ENCODE measurements around the gene RNU1-2.
"Not testable (repeated sequence)": the region's sequence is repeated elsewhere in the genome, so short reads cannot be mapped to it uniquely, and the experiment has no call there.

RNU1-2 gene

DNA sequence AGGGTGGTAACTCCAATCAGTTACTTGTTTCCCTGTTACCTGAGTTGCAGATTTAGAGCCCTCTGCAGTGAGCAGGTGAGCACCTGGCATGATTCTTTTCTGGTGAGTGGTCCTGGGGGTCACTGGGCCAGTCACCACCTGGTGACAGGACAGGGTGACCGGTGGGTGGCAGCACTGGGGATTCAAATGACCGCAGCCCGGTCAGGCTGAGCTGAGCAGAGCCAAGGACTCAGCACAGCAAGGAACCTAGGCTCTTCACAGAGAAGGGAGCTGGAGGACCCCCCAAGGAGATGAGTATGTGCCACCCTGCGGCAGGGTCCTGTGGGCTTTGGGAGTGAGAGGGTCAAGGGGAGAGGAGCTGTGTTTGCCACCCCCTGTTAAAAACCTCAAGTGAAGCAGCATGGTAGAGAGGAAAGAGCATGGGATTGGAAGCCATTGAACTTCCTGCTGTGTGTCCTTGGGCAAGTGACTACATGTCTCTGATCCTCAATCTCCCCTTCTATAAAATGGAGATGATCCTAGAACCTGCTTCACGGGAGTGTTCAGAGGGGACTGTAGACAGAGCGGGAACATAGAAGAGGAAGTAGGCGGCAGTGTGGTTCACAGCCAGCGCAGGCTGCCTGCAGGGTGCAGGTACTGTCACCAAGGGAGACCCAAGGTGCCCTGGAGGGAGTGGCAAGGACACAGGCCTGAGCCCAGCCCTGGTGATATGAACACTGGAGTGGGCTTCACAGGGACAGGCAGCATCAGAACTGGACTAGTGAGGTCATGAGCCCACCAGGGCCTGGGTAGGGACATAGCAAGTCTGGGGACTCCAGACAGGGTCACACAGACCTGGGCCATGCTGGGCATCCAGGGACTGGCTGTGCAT lies 16.3 kb downstream of the RNU1-2 start:
- DNase-seq (ENCODE audit: low spot score), result not testable (repeated sequence)

DNA sequence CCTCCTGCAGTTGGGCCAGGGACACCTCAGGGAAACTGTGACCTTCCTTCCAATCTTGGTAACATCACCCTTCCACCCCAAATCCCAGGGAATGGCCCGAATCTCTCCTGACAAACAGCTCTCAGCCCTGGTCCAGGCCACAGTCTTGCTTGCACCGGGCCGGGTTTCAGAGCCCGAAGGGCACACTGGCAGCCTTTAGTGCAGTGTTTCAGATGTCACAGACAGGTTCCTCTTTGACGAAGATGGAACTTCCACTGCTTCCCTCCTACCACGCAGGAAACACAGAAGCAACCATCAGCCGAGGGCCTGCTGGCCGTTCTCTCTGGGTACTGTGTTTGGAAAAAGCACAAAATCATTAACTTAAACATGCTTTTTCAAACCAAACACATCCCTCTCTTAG lies 17.0 kb downstream of the RNU1-2 start:
- peak; percentile 70 for DNase-seq (ENCODE audit: low spot score)

DNA sequence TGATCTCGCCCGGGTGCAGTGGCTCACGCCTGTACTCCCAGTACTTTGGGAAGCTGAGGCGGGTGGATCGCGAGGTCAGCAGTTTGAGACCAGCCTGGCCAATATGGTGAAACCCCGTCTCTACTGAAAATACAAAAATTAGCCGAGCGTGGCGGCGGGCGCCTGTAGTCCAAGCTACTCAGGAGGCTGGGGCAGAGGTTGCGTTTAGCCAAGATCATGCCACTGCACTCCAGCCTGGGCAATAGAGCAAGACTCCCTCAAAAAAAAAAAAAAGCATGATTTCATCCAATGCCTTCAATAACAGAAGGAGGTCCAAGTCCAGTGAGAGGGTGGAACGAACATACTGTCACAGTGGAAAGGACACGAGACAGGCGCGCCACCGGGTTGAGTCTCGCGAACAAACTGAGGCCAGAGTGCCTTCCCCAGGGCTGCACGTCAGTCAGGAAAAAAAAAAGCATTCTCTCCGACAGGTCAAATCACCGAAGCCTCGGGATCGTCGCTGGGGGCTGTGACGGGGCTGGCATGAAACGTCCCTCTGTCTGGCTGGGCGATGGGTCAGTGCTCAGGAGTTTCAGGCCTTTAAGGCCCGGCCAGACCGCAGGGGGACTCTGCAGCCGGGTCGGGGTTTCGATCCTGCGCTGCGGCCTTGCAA lies 17.5 kb downstream of the RNU1-2 start:
- DNase-seq (ENCODE audit: low spot score), result peak; percentile 64

DNA sequence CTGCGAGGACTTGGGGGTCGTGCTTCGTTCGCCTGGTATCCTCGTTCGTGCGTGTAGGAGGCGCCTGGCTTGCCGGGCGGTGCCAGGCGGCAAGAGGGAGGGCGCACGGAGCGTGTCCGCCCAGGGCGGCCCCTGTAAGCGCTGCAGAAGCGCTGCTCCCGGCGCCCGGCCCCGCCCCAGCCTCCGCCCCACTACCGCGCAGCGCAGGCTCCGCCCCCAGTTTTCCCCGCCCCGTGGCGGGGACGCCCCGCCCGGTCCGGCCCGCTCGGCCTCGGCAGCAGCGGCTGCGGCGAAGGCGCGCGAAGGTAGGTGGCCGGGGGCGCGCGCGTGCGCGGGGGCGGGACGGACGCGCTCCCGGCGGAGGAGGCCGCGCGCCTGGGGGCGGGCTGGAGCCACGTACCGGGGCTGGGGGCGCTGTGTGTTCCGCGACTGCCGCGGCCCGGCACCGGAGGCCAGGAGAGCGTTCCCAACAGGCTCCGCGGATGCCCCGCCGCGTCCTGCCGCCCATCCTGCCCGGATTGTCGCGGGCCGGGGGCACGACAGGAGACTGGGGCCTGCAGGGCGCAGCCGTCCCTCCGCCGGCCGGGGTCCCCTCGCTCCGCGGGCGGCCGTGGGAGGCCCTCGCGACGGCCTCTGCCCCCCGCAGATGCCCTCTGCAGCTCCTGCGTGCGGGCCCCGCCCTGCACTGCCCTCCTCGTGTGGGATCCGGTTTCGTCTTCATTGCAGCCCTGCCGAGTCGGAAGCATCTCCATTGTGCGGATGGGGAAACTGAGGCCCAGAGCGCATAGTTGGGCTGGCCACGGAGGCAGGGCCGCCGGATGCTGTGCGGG lies 18.3 kb downstream of the RNU1-2 start:
- peak; percentile 99 for DNase-seq (ENCODE audit: low spot score)

DNA sequence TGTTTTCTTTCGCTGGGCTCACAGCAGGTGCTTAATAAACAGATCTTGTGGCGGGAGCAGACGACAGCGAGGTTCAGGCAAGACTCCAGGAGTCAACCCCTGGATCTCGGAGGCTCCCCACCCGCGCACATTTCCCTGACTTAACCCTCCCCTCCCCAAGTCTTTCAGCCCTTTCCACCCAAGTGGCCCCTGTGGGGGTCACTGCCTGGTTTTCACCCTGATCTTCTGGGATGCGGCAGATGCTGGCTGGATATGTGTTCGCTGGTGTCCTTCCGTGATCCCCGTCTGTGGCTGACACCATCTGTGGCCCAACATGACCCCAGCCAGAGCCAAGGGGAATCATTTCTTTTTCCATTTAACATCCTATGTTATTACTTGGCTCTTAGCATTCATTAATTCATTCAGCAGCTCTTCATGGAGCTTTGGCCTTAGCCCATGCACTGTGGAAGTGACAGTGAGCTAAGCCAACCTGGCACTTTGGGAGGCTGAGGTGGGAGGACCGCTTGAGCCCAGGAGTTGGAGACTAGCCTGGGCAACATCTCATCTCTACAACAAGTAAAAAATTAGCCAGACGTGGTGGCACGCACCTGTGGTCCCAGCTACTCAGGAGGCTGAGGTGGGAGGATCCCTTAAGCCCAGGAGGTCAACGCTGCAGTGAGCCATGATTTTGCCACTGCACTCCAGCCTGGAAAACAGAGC lies 19.3 kb downstream of the RNU1-2 start:
- DNase-seq (ENCODE audit: low spot score), result not testable (repeated sequence)

DNA sequence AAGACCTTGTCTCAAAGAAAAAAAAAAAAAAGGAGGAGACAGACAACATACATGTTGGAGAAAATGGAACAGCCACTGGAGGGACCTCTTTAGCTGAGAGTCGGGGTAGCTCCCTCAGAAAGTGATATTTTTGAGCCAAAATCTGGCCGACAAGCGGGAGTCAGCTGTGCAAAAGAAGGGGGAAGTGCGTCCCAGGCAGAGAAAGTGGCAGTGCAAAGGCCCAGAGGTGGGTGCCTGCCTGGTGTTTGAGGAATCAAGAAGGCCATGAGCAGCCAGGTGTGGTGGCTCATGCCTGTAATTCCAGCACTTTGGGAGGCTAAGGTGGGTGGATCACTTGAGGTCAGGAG lies 19.8 kb downstream of the RNU1-2 start:
- peak; percentile 75 for DNase-seq (ENCODE audit: low spot score)

DNA sequence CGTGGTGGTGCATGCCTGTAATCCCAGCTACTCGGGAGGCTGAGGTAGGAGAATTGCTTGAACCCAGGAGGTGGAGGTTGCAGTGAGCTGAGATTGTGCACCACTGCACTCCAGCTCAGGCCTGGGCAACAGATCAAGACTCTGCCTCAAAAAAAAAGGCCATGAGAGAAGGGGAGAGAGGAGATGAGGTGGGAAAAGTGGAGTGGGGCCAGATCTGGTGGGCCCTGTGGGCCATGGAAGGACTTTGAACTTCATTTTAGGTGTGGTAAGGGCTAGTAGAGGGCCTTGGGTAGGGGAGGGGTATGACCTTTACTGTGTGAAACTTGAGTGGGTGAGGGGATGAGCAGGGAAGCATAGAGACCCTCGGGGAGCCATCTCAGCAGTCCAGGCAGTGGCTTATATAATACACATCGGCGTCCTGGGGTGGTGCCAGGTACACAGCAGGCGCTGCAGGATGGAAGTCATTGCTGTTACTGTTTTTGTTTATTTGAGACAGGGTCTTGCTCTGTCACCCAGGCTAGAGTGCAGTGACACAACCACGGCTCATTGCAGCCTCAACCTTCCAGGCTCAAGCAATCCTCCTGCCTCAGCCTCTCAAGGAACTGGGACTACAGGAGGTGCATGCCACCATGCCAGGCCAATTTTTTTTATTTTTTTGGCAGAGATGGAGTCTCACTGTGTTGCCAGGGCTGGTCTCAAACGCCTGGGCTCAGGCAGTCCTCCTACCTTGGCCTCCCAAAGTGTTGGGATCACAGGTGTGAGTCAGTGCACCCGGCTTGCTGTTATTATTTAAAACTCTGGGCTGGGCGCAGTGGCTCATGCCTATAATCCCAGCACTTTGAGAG lies 20.5 kb downstream of the RNU1-2 start:
- not testable (repeated sequence) for DNase-seq (ENCODE audit: low spot score)

DNA sequence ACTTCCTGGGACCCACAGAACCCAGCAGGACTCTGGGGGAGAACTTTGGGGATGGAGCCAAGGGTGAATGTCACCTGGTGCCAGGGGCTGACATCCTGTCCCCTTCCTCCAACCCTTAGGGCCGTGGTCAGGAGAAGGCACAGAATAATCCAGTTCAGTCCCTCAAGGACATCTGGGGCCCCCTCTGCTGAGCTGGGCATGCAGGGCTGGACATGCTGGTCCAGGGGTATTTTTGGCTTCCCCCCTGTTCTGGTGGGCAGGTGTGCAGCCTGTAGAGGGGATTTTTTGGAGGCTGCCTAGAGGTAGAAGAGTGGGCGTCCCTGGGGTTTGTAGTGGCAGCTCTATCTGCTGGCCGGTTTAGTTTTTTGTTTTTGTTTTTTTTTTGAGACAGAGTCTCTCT lies 22.6 kb downstream of the RNU1-2 start:
- no peak for DNase-seq (ENCODE audit: low spot score)

DNA sequence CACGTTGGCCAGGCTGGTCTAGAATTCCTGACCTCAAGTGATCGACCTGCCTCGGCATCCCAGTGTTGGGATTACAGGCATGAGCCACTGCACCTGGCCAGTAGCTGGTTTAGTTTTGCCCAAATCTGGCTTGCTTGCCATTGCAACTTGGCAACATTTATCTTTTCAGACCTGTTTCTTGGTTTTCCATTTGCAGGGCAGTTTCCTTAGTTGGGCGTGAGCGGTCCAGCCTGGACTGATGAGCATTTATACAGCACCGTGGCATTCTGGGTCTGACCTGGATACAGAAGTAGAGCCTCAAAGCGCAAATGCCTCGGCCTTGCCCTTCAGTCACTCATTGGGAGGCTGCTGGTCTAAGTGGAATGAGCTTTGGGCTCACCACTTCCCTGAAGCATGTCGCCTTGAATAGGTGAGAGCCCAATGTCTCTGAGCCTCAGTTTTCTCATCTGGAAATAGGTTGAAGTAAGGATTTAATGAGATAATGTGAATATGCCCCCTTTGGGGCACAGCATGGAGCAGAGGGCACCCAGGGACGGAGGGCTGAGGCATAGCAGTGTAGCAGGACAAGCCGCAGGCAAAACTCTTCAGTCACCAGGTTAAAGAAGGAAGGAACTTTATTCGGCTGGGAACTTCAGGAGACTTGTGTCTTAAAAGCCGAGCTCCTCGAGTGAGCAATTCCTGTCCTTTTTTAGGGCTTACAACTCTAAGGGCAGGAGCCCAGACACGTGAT lies 23.3 kb downstream of the RNU1-2 start:
- not testable (repeated sequence) for DNase-seq (ENCODE audit: low spot score)

DNA sequence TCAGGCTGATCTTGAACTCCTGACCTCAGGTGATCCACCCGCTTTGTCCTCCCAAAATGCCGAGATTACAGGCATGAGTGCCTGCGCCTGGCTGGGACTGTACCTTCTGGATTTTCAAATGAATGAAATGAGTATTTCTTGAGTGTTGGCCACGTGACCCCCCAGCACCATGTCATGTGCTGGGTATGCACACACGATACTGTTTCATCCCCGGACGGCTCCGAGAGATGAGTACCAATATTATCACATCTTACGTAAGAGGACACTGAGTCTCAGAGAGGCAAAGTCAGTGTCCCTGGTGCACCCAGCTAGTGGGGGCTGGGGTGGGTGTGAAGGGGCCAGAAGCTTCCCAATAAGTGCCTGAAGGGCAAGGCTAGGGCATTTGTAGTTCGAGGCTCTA lies 25.2 kb downstream of the RNU1-2 start:
- DNase-seq (ENCODE audit: low spot score), result no peak

DNA sequence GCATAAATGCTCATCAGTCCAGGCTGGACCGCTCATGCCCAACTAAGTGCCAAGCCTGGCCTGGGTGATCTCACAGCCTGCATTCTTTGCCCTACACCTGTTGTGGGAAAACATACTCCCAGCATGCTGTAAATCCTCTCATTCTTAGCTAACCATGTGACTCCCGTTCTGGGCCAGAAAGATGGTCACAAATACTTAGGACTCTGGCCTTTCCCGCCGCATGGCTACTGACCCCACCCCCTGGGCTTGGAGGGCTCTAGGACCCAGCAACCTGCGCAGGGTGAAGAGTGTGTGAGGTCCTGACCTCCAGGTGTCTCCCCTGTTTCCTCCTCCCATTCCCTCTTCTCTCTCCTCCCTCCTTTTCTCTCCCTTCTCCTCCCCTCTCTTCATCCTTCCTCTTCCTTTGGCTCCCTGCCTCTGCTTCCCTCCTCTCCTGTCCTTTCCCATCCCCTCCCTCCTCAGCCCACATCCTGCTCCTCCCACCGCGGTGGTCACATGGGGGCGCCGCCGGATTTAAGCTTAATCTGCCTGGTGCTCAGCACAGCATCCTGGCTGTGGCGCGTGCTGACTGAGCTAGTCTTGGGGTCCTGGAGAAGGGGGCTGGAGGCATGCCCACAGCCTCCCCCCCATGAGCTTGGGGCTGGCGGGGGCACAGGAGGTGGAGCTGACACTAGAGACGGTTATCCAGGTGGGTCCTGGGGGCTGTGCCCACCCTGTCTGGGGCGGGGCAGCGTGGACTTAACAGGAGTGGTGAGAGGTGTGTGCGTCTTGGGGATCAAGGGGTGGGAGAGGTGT lies 25.8 kb downstream of the RNU1-2 start, which contains the start of gene CROCC:
Gene CROCC, plus strand, starts transcription at position 541 of the 795 bp plus-strand sequence. Its CDS starts 88 bp downstream, at position 629.
- no peak for DNase-seq (ENCODE audit: low spot score)

DNA sequence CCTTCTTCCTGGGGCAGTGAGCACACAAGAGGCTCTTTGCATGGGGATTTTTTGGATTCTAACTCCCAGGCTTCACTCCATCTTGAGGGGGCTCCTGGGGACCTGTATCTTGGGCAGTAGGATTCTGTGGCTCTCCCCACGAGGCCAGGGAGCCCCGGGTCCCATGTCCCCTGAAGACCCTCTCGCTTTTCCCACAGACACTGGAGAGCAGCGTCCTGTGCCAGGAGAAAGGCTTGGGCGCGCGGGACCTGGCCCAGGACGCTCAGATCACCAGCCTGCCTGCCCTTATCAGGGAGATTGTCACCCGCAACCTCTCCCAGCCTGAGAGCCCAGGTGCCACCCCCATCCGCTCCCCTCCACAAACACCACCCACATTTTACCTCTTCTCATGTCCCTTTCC lies 26.7 kb downstream of the RNU1-2 start:
- DNase-seq (ENCODE audit: low spot score), result no peak

DNA sequence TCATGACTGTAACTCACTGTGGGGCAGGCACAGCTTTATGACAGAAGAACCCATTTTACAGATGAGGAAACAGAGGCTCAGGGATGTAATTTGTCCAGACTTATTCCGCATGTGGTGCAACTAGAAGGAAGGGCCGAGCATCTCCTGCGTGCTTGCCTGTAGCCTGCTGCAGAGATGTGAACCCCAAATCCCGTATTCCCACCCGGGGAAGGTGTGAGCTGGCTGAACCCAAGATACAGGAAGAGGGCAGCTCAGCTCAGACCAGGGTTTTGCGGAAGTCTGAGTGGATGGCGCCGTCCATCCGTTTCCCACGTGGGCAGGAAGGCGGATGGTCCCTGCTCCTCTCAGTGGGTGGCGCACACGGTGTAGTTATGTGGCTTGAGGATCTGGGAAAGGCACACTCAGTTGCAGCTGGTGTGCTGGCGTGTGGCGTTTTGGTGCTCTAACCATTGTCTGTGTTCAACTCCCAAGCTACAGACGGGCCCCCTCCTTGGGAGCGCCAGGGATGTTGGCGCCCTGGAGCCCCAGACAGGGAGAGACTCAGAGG lies 27.2 kb downstream of the RNU1-2 start:
- DNase-seq (ENCODE audit: low spot score), result no peak

DNA sequence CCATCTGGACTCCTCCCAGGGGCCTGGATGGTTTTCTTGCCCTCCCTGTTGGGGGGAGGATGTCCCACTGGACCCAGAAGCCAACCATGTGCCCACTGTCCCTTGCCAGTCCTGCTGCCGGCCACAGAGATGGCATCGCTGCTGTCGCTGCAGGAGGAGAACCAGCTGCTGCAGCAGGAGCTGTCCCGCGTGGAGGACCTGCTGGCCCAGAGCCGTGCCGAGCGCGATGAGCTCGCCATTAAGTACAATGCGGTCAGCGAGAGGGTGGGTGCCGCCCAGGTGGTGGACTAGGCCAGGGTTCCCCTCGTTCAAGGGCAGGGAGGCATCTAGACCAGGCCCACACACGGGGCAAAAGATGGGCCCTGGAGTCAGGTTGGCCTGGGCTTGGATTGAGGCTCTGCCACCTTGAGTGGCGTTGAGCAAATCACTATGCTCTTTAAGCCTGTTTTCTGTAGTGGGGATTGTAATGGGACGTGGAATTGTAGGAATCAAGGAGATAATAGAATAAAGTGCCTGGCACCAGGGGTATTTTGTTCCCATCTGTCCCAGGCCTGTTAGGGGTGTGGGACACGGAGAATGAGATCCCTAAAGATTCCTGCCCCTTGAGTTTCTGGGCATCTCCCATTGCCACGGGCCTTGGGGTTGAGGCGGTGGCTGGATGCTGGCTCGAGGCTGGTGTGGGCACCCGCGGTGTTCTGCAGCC lies 28.6 kb downstream of the RNU1-2 start:
- DNase-seq (ENCODE audit: low spot score), result no peak

DNA sequence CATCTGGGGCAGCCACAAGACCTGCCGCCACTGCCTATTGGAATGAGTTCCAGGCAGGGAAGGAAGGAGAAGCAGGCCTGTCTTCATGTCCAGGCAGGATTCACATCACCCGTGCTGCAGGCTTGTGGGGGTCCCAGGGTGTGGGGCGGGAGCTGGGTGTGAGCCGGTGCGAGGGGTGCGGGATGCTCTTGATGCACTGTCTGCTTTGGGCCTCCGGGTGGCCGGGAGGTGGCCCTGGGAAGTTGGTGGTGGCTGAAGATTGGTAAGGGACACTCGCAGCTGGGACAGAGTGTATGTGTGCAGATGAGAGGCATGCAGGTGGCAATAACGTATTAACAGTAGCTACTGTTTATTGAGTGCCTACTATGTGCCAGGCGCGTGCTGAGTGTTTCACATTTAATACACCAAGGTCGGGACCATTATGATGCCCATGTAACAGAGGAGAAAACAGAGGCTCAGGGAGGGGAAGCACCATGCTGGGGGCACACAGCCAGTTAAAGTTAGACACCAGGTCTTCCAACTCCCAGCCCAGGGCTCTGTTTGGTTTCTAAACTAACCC lies 29.2 kb downstream of the RNU1-2 start:
- DNase-seq (ENCODE audit: low spot score), result no peak

DNA sequence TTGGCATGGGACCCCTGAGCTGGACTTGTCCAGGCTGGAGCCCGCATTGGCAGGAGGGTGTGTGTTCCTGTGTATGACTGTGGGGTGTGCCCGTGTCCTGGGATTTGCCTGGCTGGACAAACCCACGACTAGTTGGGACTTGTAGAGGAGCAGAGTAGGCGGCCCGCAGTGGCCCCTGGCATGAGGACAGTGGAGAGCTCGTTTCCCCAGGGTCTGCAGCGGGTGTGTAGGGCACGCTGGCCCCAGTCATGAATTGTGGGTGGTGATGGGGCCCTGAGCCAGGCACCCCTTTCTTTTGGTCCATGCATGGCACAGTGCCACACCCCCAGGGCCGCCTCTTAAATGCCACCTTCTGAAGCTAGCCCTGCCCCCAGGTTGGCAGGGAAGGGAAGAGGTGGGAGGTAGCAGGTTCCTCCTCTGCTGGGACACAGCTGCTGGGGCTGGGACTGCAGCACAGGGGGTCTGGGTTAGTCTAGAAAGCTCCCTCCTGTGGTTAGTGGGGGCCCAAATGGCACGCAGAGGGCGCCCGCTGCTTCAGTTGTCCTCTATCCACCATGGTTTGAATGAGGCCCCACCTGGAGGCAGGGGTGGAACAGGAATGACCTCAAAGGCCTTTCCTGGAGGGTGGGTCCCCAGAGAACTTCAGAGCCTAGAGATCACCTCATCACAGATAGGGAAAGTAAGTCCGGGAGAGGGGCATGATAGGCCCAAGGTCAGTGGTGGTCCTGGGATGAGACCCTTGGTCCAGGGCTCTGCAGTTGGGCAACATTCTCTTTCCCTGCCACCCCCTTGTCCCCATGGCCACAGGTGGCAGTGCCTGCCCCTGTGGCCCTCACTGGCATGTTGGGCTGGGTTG lies 30.1 kb downstream of the RNU1-2 start:
- DNase-seq (ENCODE audit: low spot score), result no peak

DNA sequence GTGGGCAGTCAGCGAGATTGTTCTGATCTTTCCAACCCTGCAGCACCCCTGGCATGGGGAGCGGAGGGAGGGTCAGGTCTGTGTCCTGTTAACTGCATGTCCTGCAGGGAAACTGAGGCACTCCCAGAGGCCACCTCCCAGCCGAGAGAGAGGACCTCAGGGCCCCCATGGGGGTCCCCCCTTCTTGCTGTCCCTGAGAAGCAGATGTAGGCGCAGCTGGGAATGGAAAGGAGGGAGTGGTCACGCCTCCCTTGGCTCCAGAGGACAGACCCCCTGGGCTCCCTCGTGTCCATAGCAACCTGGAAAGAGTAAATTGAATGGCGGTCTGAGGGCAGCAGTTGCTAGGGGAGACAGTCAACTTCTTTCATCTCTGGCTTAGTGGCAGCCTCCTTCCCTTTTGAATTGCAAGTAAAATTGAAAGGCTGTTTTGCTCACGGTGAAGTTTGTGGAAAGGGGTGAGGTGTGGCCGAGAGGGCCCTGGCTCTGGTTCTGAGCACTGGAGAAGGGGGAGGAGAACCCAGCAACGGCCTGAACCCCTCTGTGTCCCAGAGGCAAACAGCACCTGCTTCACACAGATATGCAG lies 30.8 kb downstream of the RNU1-2 start:
- DNase-seq (ENCODE audit: low spot score), result no peak
